Tibial nerve (tissue), 4 donors: ENCODE measurements around the gene KRT13.

Source experiments
- CTCF ChIP-seq, 5 experiments: fragments of 200-600 bp in 3 of 5; fragments of 450-650 bp in 2 of 5; sonication (generic) in 3 of 5; IDR thresholded peaks; one replicate each; pipeline ENCODE4 v1.5.1; 2016 to 2019; ENCODE audit warnings: antibody characterized with exemption in 5 of 5, mild to moderate bottlenecking in 3 of 5, moderate library complexity in 2 of 5
- EP300 ChIP-seq, 2 donors: sonication (generic); formaldehyde crosslinking; IDR thresholded peaks; one replicate each; pipeline ENCODE4 v1.6.1; 2017; ENCODE audit warnings: antibody characterized with exemption in 2 of 2, mild to moderate bottlenecking in 1 of 2
- POLR2A ChIP-seq, 2 donors: fragments of 450-650 bp; IDR thresholded peaks; one replicate each; pipeline ENCODE4 v1.6.1; 2017; ENCODE audit warnings: antibody characterized with exemption in 2 of 2, mild to moderate bottlenecking in 2 of 2, moderate library complexity in 2 of 2

GRCh38 chr17:41518789-41519449 is 13.5 kb upstream of the KRT13 start, which contains the start of gene KRT15:
- TF ChIP-seq CTCF (IDR thresholded peaks at IDR 0.05) (no peak), POLR2A (IDR thresholded peaks at IDR 0.05) (no peak), EP300 (IDR thresholded peaks at IDR 0.05) (no peak)
